CD14-positive monocyte (primary cell): ENCODE measurements around the gene SCGB3A1. TPM values are rescaled to one million over a fixed set of nuclear protein-coding genes. Genes with fewer than 3 reads are reported as not detected.
A peak's percentile ranks its signal among the peaks of the same experiment; 100 is the strongest.

Source experiments
- DNase-seq, 3 donors: peaks; one replicate each; pipeline ENCODE4 v3.0.0-alpha.2; 2011 to 2022
- H2AFZ ChIP-seq: 2 replicates; pipeline ENCODE4 v1.6.0; 2012; ENCODE audit warnings: mild to moderate bottlenecking, low read depth, low read length, inconsistent platforms; ENCODE audit not compliant: insufficient read depth, poor library complexity, severe bottlenecking
- H3K27ac ChIP-seq, 2 donors: 1 replicate in 1 of 2; 2 replicates in 1 of 2; pipeline ENCODE4 v1.5.1; 2012 to 2013; ENCODE audit warnings: low read length in 2 of 2, control low read depth in 1 of 2, inconsistent platforms in 1 of 2, low read depth in 1 of 2, mild to moderate bottlenecking in 1 of 2
- H3K27me3 ChIP-seq, 2 donors: one replicate each; pipeline versions ENCODE4 v1.6.0 to v1.6.1; 2011 to 2013; ENCODE audit warnings: low read length in 2 of 2; ENCODE audit not compliant: control insufficient read depth in 2 of 2, insufficient read depth in 2 of 2
- H3K36me3 ChIP-seq, 2 donors: replicated peaks in 1 of 2; 1 replicate in 1 of 2; 2 replicates in 1 of 2; pipeline versions ENCODE4 v1.5.1 to v1.6.1; 2012 to 2013; ENCODE audit warnings: low read length in 2 of 2, control low read depth in 1 of 2, inconsistent platforms in 1 of 2, mild to moderate bottlenecking in 1 of 2; ENCODE audit not compliant: insufficient read depth in 2 of 2, control insufficient read depth in 1 of 2
- H3K4me1 ChIP-seq, 2 donors: 1 replicate in 1 of 2; 2 replicates in 1 of 2; pipeline versions ENCODE4 v1.5.1 to v1.6.1; 2012 to 2013; ENCODE audit warnings: low read length in 2 of 2, control low read depth in 1 of 2, inconsistent platforms in 1 of 2, mild to moderate bottlenecking in 1 of 2, moderate library complexity in 1 of 2; ENCODE audit not compliant: insufficient read depth in 2 of 2, control insufficient read depth in 1 of 2
- H3K4me2 ChIP-seq: replicated peaks from 2 replicates; pipeline ENCODE3; 2012; ENCODE audit warnings: low read length, moderate library complexity, mild to moderate bottlenecking; ENCODE audit not compliant: poor library complexity, severe bottlenecking; ENCODE audit errors: extremely low read depth
- H3K4me3 ChIP-seq, 3 experiments: fragments of 200-600 bp in 1 of 3; sonication (generic) in 1 of 3; replicated peaks in 1 of 3; 1 replicate in 2 of 3; 2 replicates in 1 of 3; pipeline ENCODE4 v1.5.1; 2011 to 2013; ENCODE audit warnings: low read length in 3 of 3, mild to moderate bottlenecking in 3 of 3, control low read depth in 2 of 3, low read depth in 2 of 3, inconsistent platforms in 1 of 3, moderate library complexity in 1 of 3
- H3K79me2 ChIP-seq: 2 replicates; pipeline ENCODE4 v1.6.0; 2012; ENCODE audit warnings: mild to moderate bottlenecking, control low read depth, inconsistent platforms, low read length, moderate library complexity; ENCODE audit not compliant: insufficient read depth
- H3K9ac ChIP-seq: 2 replicates; pipeline ENCODE4 v1.6.0; 2017; ENCODE audit warnings: low read length, mild to moderate bottlenecking; ENCODE audit not compliant: insufficient read depth, poor library complexity, severe bottlenecking
- H3K9me3 ChIP-seq, 2 donors: replicated peaks in 1 of 2; 1 replicate in 1 of 2; 2 replicates in 1 of 2; pipeline versions ENCODE4 v1.5.1 to v1.6.1; 2012 to 2013; ENCODE audit warnings: low read length in 2 of 2, control low read depth in 1 of 2; ENCODE audit not compliant: control insufficient read depth in 1 of 2, insufficient read depth in 1 of 2
- H4K20me1 ChIP-seq: 2 replicates; pipeline ENCODE4 v1.6.0; 2012; ENCODE audit warnings: mild to moderate bottlenecking, low read length, control low read depth, moderate library complexity; ENCODE audit not compliant: insufficient read depth
- H3K27ac Mint-ChIP-seq, 7 donors: one replicate each; pipeline ENCODE4 v1.8.0; 2020; ENCODE audit warnings: mild to moderate bottlenecking in 7 of 7, mixed read lengths in 7 of 7, moderate library complexity in 6 of 7, inconsistent platforms in 2 of 7
- H3K27me3 Mint-ChIP-seq, 3 donors: one replicate each; pipeline ENCODE4 v1.8.0; 2021 to 2022; ENCODE audit warnings: low read depth in 3 of 3, mild to moderate bottlenecking in 3 of 3, mixed read lengths in 3 of 3, moderate library complexity in 3 of 3, inconsistent platforms in 1 of 3
- H3K36me3 Mint-ChIP-seq, 2 donors: one replicate each; pipeline ENCODE4 v1.8.0; 2020; ENCODE audit warnings: mixed read lengths in 2 of 2, inconsistent platforms in 1 of 2, mild to moderate bottlenecking in 1 of 2
- H3K4me1 Mint-ChIP-seq: one replicate; pipeline ENCODE4 v1.8.0; 2020; ENCODE audit warnings: mild to moderate bottlenecking, mixed read lengths
- H3K4me3 Mint-ChIP-seq, 2 donors: one replicate each; pipeline ENCODE4 v1.8.0; 2020; ENCODE audit warnings: mild to moderate bottlenecking in 2 of 2, mixed read lengths in 2 of 2, moderate library complexity in 1 of 2
- H3K9me3 Mint-ChIP-seq, 7 donors: one replicate each; pipeline ENCODE4 v1.8.0; 2020 to 2022; ENCODE audit warnings: mixed read lengths in 7 of 7, mild to moderate bottlenecking in 6 of 7, moderate library complexity in 6 of 7, inconsistent platforms in 2 of 7
- WGBS: methylation state at CpG from one replicate; pipeline ENCODE4 v1.1.5; 2013; ENCODE audit warnings: missing lambda C conversion rate; ENCODE audit not compliant: insufficient coverage; 5-methylcytosine and 5-hydroxymethylcytosine counted together
- intact Hi-C, 2 donors: fragments of 100-400 bp; cut with micrococcal nuclease; formaldehyde crosslinking; loops; one replicate each; pipeline versions ENCODE4 v1.15.0 to v1.15.1; 2023
- polyA plus RNA-seq, 3 donors: library from polyadenylated mRNA; depleted of rRNA in 1 of 3; unstranded in 2 of 3; stranded (reverse) in 1 of 3; fragments of 300-500 nt in 2 of 3; fragments of >200 nt in 1 of 3; fragmentation: Illumina TruSeq in 2 of 3; gene quantifications; 1 replicate in 2 of 3; 2 replicates in 1 of 3; pipeline ENCODE4 v1.2.3, GENCODE V29; 2012 to 2021
- TF ChIP-seq, protein P1 (sequence below): fragments of 200-600 bp; IDR thresholded peaks from one replicate; pipeline ENCODE4 v1.8.0; 2022; ENCODE audit warnings: antibody characterized with exemption, mild to moderate bottlenecking

Gene SCGB3A1
- polyA plus RNA-seq, 3 donors = 0.49 to 0.83 (median 0.59) TPM

DNA sequence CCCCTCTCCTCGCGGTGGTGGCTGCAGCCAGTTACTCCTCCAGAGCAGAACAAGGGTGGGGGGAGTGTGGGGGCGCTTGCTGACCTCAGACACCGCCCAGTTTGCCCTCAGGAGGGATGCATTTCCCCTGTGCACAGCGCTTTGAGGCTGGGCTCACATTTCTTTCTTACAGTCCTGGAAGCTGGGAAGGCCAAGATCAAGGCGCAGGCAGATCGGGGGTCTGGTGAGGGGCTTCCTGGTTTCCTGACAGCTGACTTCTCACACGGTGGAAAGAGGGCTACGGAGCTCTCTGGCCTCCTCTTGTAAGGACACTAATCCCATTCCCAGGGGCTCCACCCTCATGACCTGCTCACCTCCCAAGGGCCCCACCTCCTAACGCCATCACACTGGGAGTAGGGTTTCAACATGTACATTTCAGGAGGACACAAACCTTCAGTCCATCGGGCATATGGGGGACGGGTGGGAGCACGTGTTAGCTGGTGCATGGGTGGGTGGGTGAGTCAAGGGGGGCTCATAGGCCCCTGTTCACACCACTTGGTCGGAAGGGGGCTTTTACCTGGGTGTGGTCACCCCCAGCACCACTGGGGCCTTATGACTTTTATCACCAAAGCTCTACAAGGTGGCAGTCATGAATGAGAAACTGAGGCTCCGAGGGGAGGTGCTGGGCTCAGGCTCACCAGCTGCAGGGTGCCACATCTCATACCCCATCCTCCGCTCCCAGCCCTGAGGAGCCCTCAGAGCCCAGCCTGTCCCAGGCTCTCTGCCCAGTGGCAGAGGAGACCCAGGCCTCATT is 7.7 kb upstream of the SCGB3A1 start:
- 92% methylated on average over 7 of the region's 16 CpGs for WGBS
- Histone ChIP-seq H3K79me2 (no peaks in the 10 kb centered on the region), H3K36me3 (no peaks in the 10 kb centered on the region), H3K4me3 (no peak overlapping the region), H3K4me1 (no peaks in the 10 kb centered on the region), H3K4me2 (no peak overlapping the region), H4K20me1 (no peaks in the 10 kb centered on the region), H3K9ac (no peak overlapping the region), H3K27ac (no peak overlapping the region), H3K9me3 (no peaks in the 10 kb centered on the region), H3K27me3 (no peaks in the 10 kb centered on the region), H2AFZ (no peak overlapping the region)
- peaks cover 0 to 2% (median 0%) of the 10 kb centered on the region in 7 donors for H3K9me3 Mint-ChIP-seq
- no peaks in the 10 kb centered on the region for H3K4me1 Mint-ChIP-seq
- TF ChIP-seq, protein P1, sequence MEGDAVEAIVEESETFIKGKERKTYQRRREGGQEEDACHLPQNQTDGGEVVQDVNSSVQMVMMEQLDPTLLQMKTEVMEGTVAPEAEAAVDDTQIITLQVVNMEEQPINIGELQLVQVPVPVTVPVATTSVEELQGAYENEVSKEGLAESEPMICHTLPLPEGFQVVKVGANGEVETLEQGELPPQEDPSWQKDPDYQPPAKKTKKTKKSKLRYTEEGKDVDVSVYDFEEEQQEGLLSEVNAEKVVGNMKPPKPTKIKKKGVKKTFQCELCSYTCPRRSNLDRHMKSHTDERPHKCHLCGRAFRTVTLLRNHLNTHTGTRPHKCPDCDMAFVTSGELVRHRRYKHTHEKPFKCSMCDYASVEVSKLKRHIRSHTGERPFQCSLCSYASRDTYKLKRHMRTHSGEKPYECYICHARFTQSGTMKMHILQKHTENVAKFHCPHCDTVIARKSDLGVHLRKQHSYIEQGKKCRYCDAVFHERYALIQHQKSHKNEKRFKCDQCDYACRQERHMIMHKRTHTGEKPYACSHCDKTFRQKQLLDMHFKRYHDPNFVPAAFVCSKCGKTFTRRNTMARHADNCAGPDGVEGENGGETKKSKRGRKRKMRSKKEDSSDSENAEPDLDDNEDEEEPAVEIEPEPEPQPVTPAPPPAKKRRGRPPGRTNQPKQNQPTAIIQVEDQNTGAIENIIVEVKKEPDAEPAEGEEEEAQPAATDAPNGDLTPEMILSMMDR = no peak
- intact Hi-C loops = no loop called here
- peak overlapping the region in 1 of 7 donors; percentile 42 for H3K27ac Mint-ChIP-seq
- H3K27me3 Mint-ChIP-seq = peaks cover 3 to 7% (median 4%) of the 10 kb centered on the region in 3 donors
- DNase-seq = no peak
- no peak overlapping the region for H3K4me3 Mint-ChIP-seq
- H3K36me3 Mint-ChIP-seq = no peaks in the 10 kb centered on the region

DNA sequence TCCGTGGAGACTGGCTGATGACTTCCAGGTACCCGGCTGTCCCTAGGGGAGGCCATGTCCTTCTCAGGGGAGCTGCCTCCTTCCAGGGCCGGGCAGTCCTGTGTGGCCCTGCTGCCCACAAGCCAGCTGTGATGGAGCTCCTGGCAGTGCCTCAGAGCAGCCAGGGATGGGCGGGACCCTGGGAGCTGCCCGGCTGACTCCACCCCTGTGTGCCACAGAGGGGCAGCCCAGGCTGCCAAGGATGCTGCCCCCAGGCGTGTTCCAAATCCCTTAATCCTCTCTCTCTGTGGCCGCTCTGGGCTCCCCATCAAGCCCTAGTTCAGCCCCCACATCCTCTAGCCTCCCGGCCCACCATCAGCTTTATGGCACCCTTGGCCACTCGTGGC is 7.0 kb upstream of the SCGB3A1 start:
- Mint-ChIP-seq H3K27ac (no peak overlapping the region), H3K4me1 (no peaks in the 10 kb centered on the region), H3K36me3 (no peaks in the 10 kb centered on the region), H3K9me3 (peaks cover 0 to 2% (median 0%) of the 10 kb centered on the region in 7 donors), H3K4me3 (no peak overlapping the region), H3K27me3 (peaks cover 5 to 10% (median 7%) of the 10 kb centered on the region in 3 donors)
- H3K4me2 ChIP-seq = no peak overlapping the region
- TF ChIP-seq, protein P1 = no peak
- H2AFZ ChIP-seq = no peak overlapping the region
- intact Hi-C loops = no loop called here
- H3K4me3 ChIP-seq = no peak overlapping the region
- no peaks in the 10 kb centered on the region for H3K36me3 ChIP-seq
- H3K79me2 ChIP-seq = no peaks in the 10 kb centered on the region
- H3K9me3 ChIP-seq = no peaks in the 10 kb centered on the region
- 93% methylated on average over 8 of the region's 9 CpGs for WGBS
- no peaks in the 10 kb centered on the region for H3K4me1 ChIP-seq
- H3K27ac ChIP-seq = no peak overlapping the region
- H3K9ac ChIP-seq = no peak overlapping the region
- H3K27me3 ChIP-seq = no peaks in the 10 kb centered on the region
- no peak for DNase-seq
- H4K20me1 ChIP-seq = no peaks in the 10 kb centered on the region
